Measurements from ENCODE around the gene COX20.
"Not testable (repeated sequence)": the region's sequence is repeated elsewhere in the genome, so short reads cannot be mapped to it uniquely, and the experiment has no call there.

Gene COX20

DNA sequence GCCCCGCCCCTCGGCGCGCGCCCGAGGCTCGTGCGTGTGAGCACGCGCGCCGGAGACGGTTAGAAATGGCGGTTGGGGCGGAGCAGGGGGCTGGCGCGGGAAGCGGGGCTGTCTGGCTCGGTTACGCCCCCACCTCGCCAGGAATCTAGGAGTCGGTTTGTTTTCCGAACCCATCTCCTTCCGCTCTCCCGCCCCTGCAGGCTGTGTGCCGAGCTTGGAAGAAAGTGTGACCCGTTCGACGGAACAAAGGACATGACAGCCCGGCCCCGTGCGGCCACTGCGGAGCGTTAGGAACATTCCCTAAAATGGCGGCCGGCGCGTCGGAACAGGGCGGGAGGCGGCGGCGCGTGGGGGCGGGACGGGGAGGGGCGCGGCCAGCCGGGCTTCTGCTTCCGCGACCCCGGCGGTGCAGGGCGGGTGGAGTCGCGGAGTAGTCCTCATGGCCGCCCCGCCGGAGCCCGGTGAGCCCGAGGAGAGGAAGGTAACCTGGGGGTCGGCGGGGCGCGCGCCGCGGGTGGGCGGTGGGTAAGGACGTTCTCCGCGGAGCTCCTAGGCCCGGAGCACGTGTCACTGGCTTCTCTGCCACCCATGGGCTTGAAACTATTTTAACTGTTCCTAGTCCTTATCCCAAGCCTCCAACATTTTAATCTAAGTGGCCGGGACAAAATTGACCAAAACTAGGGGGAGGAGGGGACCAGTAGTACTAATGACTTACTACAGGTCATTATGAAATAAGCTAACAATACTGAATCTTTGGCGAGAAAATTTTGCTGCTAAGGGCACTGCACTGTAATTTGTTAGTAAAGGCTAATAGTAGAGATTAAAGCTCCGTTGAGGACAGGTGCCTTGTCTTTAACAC, at the start of gene COX20:
Gene COX20 (plus strand): TSS at position 383 of the 859 bp plus-strand sequence. CDS start 57 bp downstream, at position 440.
- DNase-seq: peak; percentile 92

DNA sequence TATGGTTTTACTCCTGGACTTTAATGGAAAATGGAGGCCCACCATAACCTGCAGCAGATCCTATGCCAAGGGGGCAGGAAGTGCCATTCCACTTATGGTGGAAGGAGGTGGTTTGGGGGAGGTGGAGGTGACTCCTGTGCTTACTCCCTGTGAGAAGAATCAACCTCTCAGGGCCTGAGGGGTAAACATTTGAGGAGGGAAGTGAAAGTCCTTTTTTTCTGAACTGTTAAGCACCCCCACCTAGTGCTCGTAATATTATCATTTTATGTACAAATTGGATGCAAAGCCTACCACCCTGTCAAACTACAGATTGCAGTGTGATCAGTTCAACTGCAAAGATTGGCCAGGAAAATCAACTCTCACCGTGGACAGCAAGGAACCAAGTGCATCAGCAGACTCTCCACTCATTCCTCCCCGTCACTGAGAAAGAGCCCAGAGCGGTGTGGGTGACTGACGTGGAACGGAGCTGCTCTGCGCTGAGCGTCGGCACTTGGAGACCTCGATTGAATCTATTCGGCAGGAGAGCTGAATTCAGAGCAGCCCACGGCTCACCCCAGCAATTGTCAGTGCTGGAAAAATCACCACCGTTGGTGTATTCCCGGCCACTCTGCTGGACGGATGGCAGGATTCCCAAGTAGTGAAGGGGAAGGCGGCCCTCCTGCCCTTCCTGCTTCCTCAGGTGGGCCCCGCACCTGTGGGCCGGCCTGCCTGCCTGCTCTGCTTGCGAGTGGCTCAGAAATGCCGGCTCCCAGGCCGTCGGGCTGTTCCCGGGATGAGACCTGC, 46.8 kb upstream of the COX20 start:
- no peak for DNase-seq

DNA sequence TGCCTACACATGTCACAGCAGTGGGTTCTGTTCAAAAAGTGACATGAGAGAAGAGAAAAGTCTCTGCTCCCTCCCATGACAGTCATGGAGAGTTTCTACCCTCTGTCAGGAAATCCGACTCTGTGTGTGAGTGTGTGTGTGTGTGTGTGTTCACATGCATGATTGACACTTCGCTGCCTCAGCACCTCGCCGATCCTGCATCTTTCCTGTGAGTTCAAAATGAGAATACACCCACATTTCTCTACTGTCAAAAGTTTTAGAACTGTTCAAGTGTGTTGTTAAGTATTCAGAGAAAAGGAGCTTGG, 46.2 kb upstream of the COX20 start:
- DNase-seq: no peak

- DNase-seq: no peak
Measured at GRCh38 chr1:244789731-244790130, 45.7 kb upstream of the COX20 start.

DNA sequence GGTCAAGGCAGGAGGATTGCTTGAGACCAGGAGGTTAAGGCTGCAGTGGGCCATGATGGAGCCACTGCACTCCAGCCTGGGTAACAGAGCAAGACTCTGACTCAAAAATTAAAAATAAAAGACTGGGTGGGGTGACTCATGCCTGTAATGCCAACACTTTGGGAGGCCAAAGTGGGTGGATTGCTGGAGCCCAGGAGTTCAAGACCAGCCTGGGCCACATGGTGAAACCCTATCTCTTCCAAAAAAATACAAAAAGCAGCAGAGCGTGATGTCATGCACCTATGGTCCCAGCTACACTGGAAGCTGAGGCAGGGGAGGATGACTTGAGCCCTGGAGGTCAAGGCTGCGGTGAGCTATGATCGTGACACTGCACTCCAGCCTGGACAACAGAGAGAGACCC, 44.4 kb upstream of the COX20 start:
- DNase-seq: no peak

GRCh38 chr1:244792188-244792850, 43.1 kb upstream of the COX20 start:
- DNase-seq: no peak

- no peak for DNase-seq
Measured at GRCh38 chr1:244794071-244794470, 41.4 kb upstream of the COX20 start.

DNA sequence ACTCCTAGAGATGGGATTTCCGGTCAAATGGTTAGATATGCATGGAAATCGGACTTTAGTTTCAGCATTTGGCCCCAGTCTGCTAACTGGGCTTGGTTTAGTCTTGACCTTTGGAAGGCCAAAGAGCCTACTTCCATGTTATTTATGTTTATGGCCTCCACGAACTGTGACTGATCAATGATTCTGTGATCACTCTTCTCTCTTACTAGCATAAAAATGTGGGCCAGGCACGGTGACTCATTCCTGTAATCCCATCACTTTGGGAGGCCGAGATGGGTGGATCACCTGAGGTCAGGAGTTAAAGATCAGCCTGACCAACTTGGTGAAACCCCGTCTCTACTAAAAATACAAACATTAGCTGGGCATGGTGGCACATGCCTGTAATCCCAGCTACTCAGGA, 40.9 kb upstream of the COX20 start:
- not testable (repeated sequence) for DNase-seq

DNA sequence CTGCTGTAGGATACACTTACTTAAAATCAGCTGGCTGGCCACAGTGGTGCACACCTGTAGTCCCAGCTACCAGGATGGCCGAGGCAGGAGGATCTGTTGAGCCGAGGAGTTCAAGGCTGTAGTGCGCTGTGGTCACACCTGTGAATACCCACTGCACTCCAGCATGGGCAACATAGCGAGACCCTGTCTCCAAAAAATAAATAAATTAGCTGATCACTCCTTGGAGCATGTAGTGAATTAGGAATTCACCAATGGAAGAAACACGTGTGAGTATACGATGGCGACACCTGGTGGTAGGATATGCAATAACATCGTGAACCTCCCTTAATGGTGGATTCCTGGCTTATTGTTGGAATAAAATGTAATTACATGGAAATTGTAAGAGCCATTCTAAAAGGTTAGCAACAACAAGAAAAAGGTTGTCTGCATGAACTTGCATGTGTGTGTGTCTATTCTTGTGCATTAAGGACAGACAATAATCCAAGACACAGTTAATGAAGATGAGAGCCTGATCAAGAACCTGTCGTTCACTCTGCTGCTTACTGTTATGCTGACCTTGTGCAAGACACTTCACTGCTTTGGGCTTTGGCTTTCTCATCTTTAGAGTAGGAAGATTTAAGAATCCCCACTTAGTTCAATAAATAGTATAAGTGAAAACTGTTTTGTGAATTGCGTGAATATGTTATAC, 38.6 kb upstream of the COX20 start:
- DNase-seq: peak; percentile 6

DNA sequence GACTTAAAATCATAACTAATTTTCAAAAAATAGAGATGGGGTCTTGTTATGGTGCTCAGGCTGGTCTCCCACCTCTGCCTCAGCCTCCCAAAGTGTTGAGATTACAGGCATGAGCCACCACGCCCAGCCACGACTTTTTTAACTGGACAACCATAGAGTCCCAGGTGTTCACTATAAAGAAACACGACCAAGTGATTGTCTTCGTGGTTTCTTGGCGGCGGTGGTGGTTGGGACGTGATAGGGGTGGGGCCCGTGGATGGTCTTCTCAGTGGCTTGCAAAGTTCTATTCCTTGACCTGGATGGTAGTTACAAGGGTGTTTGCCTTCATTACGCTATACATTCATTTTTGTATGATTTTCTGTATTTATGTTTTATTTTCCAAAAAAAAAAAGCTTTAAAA, 34.6 kb upstream of the COX20 start:
- no peak for DNase-seq

GRCh38 chr1:244801246-244801645, 34.2 kb upstream of the COX20 start:
- no peak for DNase-seq

DNA sequence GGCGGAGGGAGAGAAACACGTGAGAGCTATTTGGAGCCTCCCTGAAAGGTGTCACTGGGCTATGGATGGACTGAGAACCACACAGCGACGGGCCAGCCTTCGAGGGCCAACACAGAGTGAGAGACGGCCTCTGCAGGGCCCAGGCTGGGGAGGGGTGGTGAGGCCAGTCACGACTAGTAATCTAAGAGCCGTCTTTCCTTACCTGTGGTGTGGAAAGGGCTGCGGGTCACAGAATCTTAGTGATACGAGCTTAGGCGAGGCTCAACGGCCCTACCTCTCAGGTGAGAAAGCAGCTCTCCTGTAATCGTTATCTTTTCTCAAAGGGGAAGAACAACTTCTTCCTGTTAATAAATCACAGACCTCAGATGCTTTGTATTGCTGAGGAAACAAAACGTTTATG, 33.4 kb upstream of the COX20 start:
- DNase-seq: no peak

DNA sequence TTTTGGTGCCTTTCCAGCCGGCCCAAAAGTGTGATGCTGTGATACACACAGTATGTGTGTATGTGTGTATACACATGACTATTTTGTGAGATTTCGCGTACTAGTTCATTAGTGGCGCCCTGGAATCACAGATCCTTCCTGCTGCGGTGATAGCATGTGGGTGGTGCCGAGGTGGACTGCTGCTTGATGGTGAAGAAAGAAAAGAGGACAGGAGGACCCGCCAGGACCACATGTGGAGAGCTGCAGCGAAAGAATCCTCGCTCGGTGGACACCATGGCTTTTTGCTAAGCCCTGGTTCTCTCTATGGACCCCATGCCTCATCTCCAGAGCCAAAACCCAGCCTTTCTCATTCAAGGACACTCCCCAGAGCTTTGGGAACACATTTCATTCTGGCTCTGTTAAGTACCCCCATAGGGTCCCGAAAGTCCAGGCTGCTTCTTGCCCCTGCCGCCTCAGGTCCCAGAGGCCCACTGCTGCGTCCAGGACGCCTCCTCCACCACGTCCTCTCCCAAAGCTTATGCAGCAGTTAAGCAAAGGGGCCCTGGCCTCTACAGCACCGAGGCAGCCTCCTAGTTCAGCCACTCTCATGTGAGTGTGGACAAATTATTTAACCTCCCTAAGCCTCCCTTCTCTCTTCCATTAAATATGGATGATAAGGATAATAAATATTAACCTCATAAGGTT, 32.8 kb upstream of the COX20 start:
- DNase-seq: no peak

GRCh38 chr1:244804841-244805240, 30.6 kb upstream of the COX20 start:
- DNase-seq: no peak

DNA sequence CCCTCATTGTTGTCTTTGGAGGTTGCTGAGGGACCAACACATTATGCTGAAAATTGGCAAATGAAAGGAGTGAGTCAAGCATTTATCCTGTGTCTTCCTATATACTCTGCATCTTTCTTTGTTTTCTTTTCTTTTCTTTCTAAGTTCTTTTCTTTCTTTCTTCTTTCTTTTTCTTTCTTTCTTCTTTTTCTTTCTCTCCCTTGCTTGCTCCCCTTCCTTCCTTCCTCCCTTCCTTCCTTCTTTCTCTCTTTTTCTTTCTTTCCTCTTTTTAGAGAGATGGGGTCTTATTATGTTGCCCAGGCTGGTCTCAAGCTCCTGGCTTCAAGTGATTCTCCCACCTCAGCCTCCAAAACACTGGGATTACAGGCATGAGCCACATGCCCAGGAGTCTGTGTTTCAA, 28.3 kb upstream of the COX20 start:
- no peak for DNase-seq

- no peak for DNase-seq
Measured at GRCh38 chr1:244810221-244810620, 25.2 kb upstream of the COX20 start.

DNA sequence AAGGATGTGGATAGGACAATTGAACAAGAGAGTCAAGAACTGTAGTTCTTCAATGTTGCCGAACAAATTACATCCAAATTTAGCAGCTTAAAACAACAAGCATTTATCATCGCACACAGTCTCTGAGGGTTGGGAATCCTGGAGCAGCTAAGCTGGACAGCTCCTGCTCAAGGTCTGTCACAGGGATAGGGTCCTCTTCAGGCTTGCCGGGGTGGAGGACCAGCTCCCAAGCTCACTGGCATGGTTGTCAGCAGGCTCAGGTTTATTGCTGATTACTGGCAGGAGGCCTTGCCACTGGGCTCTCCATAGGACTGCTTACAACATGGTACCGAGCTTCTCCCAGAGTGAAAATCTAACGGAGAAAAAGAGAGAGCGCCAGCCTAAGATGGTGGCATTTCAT, 22.1 kb upstream of the COX20 start:
- DNase-seq: no peak

DNA sequence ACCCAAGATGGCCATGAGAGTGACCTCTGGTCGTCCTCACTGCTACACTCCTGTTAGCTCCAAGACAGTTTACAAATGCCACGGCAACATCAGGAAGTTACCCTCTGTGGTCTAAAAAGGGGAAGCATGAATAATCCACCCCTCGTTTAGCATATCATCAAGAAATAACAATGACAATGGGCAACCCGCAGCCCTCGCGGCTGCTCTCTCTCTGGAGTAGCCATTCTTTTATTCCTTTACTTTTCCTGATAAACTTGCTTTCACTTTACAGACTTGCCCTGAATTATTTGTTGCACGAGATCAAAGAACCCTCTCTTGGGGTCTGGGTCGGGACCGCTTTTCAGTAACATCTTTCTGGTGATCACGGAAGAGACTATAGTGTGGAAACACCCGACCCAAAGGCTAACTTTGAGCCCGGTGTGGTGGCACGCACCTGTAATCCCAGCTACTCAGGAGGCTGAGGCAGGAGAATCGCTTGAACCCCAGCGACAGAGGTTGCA, 19.8 kb upstream of the COX20 start:
- no peak for DNase-seq

DNA sequence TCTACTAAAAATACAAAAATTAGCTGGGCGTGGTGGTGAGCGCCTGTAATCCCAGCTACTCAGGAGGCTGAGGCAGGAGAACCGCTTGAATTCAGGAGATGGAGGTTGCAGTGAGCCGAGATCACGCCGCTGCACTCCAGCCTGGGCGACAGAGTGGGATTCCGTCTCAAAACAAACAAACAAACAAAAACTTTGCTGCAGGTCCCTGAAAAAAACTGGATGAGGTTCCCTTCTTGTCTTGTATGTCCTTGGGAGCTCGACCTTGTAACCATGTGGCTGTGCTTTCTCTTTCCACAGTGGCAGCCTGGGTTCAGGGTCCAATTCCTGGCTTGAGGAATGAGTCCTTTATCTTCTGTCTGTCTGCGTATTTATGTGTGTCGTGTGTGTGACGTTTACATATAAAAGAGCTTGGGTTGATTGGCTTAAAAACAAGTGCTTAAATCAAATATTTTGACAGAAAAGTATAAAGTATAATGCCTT, 18.0 kb upstream of the COX20 start:
- no peak for DNase-seq

DNA sequence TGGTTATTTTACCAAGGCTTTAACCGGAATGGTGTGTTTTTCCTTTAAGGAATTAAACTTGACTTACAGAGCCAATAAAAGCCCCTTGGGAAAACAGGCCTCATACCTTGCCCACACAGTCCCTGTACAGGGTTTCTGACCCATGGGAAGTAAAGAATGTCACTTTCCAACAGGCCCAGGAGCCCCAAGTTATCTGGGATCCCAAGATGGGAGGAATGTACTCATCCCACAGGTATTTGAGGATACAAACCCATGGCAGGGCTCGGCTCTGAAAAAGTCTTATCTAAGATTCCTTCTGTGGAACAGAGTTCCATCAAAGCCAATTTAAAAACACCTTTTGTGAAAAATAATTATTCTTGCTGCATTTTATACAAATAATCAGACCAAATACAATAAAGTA, 15.3 kb upstream of the COX20 start:
- DNase-seq: no peak

GRCh38 chr1:244821134-244821533, 14.3 kb upstream of the COX20 start:
- no peak for DNase-seq

DNA sequence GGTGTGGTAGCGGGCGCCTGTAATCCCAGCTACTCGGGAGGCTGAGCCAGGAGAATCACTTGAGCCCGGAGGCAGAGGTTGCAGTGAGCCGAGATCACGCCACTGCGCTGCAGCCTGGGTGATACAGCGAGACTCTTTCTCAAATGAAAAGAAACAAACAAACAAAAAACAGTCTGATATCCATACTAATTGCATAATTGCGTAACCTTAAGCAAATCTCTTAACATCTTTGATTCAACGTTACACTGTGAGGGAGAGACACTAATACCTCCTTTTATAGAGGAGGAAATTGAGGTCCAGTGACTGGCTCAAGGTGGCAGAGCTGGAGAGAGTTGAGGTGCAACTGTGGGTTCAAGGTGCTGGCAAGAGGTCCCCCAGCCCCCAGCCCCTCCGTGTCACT, 12.6 kb upstream of the COX20 start:
- DNase-seq: no peak

All from amniotic stem cell (primary cell).